K562 treated with DMSO at 1 percent for 4 hours (cell line): ENCODE results near the gene BRSK2. TPM values are rescaled to one million over a fixed set of nuclear protein-coding genes. Genes with fewer than 3 reads are reported as not detected.

Experiments used
- total RNA-seq: library from RNA; unstranded; fragments of 300-600 nt; gene quantifications from 2 replicates; pipeline ENCODE4 v1.2.3, GENCODE V29; 2022; ENCODE audit not compliant: insufficient read depth

Gene BRSK2
- total RNA-seq = not detected in 2 replicates

DNA sequence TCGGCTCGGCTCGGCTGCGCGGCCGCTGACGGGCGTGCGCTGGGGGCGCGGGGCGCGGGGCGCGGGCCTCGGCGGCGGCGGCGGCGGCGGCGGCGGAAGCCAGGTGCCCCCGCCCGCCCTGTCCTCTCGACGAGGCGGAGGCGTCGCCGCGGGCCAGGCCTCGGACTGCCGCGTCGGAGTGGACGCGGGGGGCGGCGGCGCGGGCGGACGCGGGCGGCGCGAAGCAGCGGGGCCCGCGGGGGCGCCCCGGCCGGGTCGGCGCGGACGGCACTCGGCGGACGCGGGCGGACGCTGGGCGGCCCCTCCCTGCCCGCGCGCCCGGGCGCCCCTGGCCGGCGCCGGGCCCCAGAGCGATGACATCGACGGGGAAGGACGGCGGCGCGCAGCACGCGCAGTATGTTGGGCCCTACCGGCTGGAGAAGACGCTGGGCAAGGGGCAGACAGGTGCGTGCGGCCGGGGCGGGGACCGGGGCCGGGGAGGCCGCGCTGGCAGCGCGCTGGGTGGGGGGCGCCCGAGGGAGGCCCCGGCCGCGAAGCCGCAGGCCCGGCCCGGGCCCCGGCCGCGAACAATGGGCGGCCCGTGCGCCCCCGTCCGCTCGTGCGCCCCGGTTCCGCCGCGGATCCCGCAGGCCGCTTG lies at the start of gene BRSK2:
TSS of gene BRSK2 (plus strand) at position 3 of the 637 bp plus-strand sequence. CDS start at position 354, 351 bp downstream.

DNA sequence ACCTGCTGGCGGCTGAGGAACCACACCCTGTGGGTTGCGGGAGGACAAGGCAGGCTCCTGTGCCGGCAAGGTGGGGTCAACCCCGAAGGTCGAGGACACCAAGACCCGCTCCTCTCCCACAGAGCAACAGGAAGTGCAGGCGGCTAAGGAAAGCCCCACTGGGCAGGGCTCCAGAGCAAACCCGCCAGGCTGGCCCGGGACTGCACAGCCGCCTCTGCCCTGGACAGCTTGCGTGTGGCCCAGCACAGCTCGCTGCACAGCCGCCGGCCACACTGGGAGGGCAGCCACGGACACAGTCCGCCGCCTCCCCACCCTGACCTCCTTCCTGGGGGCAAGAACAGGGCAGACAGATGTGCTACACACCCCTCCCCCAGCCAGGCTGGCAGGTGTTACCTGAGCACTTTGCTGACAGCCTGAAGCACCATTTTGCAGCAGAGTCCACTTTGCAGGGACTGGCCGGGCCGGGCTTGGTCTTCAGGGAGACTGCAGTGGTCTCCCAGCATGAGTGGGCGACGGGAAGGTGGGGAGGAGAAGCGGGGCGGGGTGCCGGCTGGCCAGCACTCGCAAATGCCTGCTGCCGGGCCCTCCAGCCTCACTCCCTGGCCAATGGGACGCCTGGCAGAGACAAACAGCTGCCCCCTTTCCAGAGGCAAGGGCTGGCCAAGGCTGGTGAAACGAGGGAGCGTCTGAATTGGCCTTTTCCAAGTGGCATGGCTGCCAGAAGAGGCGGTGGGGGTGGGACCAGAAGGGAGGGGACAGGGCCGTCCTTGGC lies 96.5 kb downstream of the BRSK2 start, which contains the start of gene MOB2:
TSS of gene MOB2 (minus strand) at position 726 of the 772 bp plus-strand sequence. CDS start at position 503, 223 bp downstream.

Other genes starting within 250 kb of the BRSK2 start
- not detected in 2 replicates for gene MUC5AC, start 232.0 kb upstream of the BRSK2 start, total RNA-seq
- not detected in 2 replicates for gene MUC5B, start 166.9 kb upstream of the BRSK2 start, total RNA-seq
- 37.9 and 41.7 TPM in 2 replicates for gene TOLLIP, start 80.3 kb upstream of the BRSK2 start, total RNA-seq
- 35.3 and 42.1 TPM in 2 replicates for gene MOB2, start 96.8 kb downstream of the BRSK2 start, total RNA-seq
- 0.69 and 1.3 TPM in 2 replicates for gene DUSP8, start 182.3 kb downstream of the BRSK2 start, total RNA-seq
- not detected in 2 replicates for gene KRTAP5-1, start 195.3 kb downstream of the BRSK2 start, total RNA-seq
- gene KRTAP5-2, start 208.4 kb downstream of the BRSK2 start, total RNA-seq = not detected in 2 replicates
- not detected in 2 replicates for gene KRTAP5-3, start 218.5 kb downstream of the BRSK2 start, total RNA-seq
- gene KRTAP5-4, start 232.2 kb downstream of the BRSK2 start, total RNA-seq = not detected in 2 replicates
- not detected in 2 replicates for gene KRTAP5-5, start 239.8 kb downstream of the BRSK2 start, total RNA-seq